ENCODE results near the gene KCTD8.

- TF ChIP-seq CTCF (IDR thresholded peaks at IDR 0.05) (no peak), POLR2A (IDR thresholded peaks at IDR 0.05) (no peak)
Observed at GRCh38 chr4:44479731-44480130, 31.1 kb upstream of the KCTD8 start.
